Thymus (tissue), 11 donors: ENCODE measurements around the gene CA9. TPM values are rescaled to one million over a fixed set of nuclear protein-coding genes. Genes with fewer than 3 reads are reported as not detected.

Experiments
- DNase-seq, 9 donors: peaks; one replicate each; pipeline ENCODE4 v3.0.0-alpha.2; 2013; ENCODE audit warnings: low spot score in 9 of 9, low read depth in 6 of 9, missing footprints in 1 of 9
- H3K27ac ChIP-seq, 2 donors: one replicate each; pipeline ENCODE4 v1.5.1; 2013; ENCODE audit warnings: control low read depth in 1 of 2, low read depth in 1 of 2, low read length in 1 of 2, mild to moderate bottlenecking in 1 of 2, moderate library complexity in 1 of 2
- H3K27me3 ChIP-seq, 2 donors: one replicate each; pipeline ENCODE4 v1.5.1; 2013; ENCODE audit warnings: low read length in 1 of 2; ENCODE audit not compliant: control insufficient read depth in 2 of 2, insufficient read depth in 1 of 2
- H3K36me3 ChIP-seq, 2 donors: one replicate each; pipeline ENCODE4 v1.5.1; 2013; ENCODE audit warnings: low read length in 1 of 2, mild to moderate bottlenecking in 1 of 2, moderate library complexity in 1 of 2; ENCODE audit not compliant: control insufficient read depth in 2 of 2, insufficient read depth in 2 of 2
- H3K4me1 ChIP-seq, 2 donors: one replicate each; pipeline ENCODE4 v1.5.1; 2013; ENCODE audit warnings: low read length in 2 of 2; ENCODE audit not compliant: control insufficient read depth in 2 of 2, insufficient read depth in 2 of 2
- H3K4me3 ChIP-seq, 2 donors: one replicate each; pipeline ENCODE4 v1.5.1; 2013; ENCODE audit warnings: low read length in 2 of 2, control low read depth in 1 of 2, mild to moderate bottlenecking in 1 of 2
- H3K9me3 ChIP-seq, 2 donors: one replicate each; pipeline ENCODE4 v1.5.1; 2013; ENCODE audit warnings: low read length in 1 of 2, mild to moderate bottlenecking in 1 of 2; ENCODE audit not compliant: control insufficient read depth in 2 of 2, insufficient read depth in 1 of 2
- WGBS: extraction: QIAGEN DNeasy Blood & Tissue Kit; methylation state at CpG from one replicate; pipeline ENCODE4 v1.1.7; 2013; 5-methylcytosine and 5-hydroxymethylcytosine counted together
- polyA plus RNA-seq: library from polyadenylated mRNA; stranded (reverse); fragments of 200-250 nt; gene quantifications from one replicate; pipeline ENCODE4 v1.2.3, GENCODE V29; 2013
- total RNA-seq: library from RNA; stranded (reverse); fragments of 120-200 nt; gene quantifications from one replicate; pipeline ENCODE4 v1.2.4, GENCODE V29; 2013
- donor health status: healthy.

Gene CA9
- total and polyA plus RNA-seq, 2 donors, result 0.50 to 1.0 TPM

DNA sequence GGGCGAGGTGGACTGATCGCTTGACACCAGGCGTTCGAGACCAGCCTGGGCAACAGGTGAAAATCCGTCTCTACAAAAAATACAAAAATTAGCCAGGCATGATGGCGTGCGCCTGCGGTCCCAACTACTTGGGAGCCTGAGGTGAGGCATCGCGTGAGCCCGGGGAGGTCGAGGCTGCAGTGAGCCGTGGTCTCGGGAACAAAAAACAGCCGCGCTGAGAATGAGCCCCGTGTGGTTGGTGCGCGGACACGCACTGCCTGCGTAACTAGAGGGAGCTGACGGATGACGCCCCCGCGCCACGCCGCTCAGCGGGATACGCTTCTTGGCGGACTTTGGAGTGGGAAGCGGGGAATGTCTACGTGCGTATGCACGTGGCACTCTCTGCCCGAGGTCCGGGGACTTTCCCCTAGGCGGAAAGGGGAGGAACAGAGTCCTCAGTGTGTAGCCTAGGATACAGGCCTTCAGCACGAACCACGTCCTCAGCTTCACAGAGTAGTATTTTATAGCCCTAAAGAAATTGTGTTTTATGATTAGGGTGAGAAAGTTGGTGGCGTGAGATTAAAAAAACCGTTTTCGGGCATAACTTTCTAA, 16.1 kb upstream of the CA9 start, which contains the start of gene RMRP:
Gene RMRP, minus strand, starts transcription at position 474 of the 591 bp plus-strand sequence.
- Histone ChIP-seq H3K27ac (peak within 1 kb of the TSS; percentile 93 to 95), H3K36me3 (peaks cover 16 to 20% of the 10 kb centered on the region in 2 donors), H3K4me1 (peaks cover 42 to 65% of the 10 kb centered on the region in 2 donors), H3K4me3 (peak within 1 kb of the TSS; percentile 64 to 88), H3K9me3 (no peaks in the 10 kb centered on the region), H3K27me3 (peaks cover 0 to 2% of the 10 kb centered on the region in 2 donors)
- peak; percentile 77 to 95 (median 81) for DNase-seq
- under 1% methylated on average over 42 of the region's 42 CpGs for WGBS

DNA sequence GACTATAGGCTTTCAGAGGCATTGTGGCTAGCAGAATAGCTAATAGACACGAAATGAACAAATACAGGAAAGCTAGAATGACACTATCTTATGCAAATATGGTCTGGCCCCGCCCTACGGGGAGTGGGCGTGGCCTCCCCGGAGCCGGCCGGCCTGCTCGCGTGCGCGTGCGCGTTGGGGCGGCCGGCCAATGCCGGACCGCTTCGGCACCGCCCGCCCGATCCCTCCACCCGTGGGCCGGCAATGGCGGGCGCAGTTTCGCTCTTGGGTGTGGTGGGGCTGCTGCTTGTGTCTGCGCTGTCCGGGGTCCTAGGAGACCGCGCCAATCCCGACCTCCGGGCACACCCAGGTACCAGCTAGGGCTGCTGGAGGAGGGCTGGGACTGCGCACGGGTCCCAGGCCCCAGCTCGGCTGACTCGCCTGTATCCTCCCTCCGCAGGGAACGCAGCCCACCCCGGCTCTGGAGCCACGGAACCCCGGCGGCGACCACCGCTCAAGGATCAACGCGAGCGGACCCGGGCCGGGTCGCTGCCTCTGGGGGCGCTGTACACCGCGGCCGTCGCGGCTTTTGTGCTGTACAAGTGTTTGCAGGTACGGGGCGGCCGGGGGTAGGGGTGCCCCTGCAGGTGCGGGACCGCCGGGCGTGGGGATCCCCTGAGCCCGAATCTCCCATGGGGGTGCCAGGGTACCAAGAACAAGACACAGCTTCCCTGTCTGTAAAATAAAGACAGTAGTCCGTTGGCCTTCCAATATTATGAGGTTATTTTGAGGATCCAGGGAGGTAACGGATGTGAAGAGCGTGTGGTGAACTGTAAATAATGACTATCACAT, 15.4 kb upstream of the CA9 start, which contains the start of gene CCDC107:
Gene CCDC107, plus strand, starts transcription at position 156 of the 831 bp plus-strand sequence. Its CDS starts 88 bp downstream, at position 244.
- under 1% methylated on average over 67 of the region's 67 CpGs for WGBS
- peak within 1 kb of the TSS; percentile 64 to 88 for H3K4me3 ChIP-seq
- H3K36me3 ChIP-seq, result peaks cover 16 to 25% of the 10 kb centered on the region in 2 donors
- peak in 7 of 9 donors; percentile 67 to 86 (median 74) for DNase-seq
- H3K27ac ChIP-seq, result peak within 1 kb of the TSS; percentile 93 to 95
- H3K4me1 ChIP-seq, result peaks cover 49 to 73% of the 10 kb centered on the region in 2 donors
- no peaks in the 10 kb centered on the region for H3K9me3 ChIP-seq
- H3K27me3 ChIP-seq, result peaks cover 0 to 2% of the 10 kb centered on the region in 2 donors

DNA sequence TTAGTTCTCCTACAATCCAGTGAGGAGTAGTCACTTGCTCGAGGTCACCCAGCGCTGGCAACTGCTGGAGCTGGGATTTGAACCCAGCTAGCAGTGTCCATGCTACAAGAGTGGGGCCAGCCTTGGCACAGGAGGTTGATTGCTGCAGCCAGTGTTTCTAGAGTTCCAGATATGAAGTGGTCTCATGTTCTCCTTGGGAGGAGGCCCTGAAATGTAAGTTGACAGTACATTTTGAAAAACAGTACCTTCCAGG, 14.8 kb upstream of the CA9 start:
- 5% methylated on average over 2 of the region's 2 CpGs for WGBS

DNA sequence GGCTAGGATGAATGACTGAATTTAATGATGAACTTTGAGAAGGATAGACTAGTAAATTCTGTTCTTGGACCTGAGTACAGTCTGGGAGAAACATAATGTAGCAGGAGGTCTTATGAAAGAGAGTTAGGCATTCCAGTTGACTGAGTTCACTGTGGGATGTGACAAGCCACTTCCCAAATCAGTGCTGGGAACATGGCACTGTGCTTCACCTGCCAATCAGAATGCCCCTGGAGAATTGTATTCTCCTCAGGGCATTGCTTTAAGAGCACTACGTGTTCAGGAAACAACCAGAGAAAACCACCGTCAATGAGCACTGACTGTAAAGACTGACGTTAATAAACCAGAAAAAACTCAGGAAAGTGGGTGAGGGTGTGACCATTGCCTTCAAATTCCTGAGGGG, 14.4 kb upstream of the CA9 start:
- no peak for DNase-seq
- Histone ChIP-seq H3K4me1 (peaks cover 47 to 78% of the 10 kb centered on the region in 2 donors), H3K4me3 (peak overlapping the region; percentile 64 to 88)

More for the DNA sequence above, 14.8 kb upstream of the CA9 start:
- no peak for DNase-seq
- Histone ChIP-seq H3K4me1 (peaks cover 49 to 74% of the 10 kb centered on the region in 2 donors), H3K36me3 (peaks cover 16 to 25% of the 10 kb centered on the region in 2 donors), H3K27ac (peak overlapping the region; percentile 93 to 95), H3K4me3 (peak overlapping the region; percentile 64 to 88), H3K27me3 (peaks cover 0 to 2% of the 10 kb centered on the region in 2 donors), H3K9me3 (no peaks in the 10 kb centered on the region)

DNA sequence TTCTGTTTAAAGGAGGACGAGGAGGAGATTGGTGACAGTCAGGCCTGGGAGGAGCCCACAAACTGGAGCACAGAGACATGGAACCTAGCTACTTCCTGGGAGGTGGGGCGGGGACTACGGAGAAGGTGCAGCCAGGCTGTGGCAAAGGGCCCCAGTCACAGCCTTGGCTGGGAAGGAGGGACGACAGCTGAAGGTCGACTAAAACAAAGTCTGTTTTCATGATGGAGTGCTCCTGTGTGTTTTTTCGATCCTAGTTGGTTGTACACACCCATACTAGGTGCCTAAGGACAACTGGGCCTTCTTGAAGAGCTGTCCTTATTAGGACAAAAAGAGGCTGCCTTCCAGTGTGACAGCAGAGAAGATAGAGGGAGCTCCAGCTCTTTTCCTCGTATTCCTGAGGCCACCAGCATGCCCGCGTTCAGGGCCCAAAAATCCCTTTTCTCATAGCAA, 12.7 kb upstream of the CA9 start:
- peak overlapping the region in 1 of 2 donors; percentile 10 for H3K27ac ChIP-seq
- no peak overlapping the region for H3K4me3 ChIP-seq
- H3K4me1 ChIP-seq, result peaks cover 53 to 88% of the 10 kb centered on the region in 2 donors
- peaks cover 16 to 25% of the 10 kb centered on the region in 2 donors for H3K36me3 ChIP-seq
- WGBS, result 86% methylated on average over 9 of the region's 9 CpGs
- peaks cover 0 to 4% of the 10 kb centered on the region in 2 donors for H3K9me3 ChIP-seq
- no peak for DNase-seq
- H3K27me3 ChIP-seq, result peaks cover 0 to 2% of the 10 kb centered on the region in 2 donors

More for the DNA sequence above, 14.4 kb upstream of the CA9 start:
- Histone ChIP-seq H3K9me3 (no peaks in the 10 kb centered on the region), H3K27ac (peak overlapping the region in 1 of 2 donors; percentile 93), H3K27me3 (peaks cover 0 to 2% of the 10 kb centered on the region in 2 donors), H3K36me3 (peaks cover 16 to 25% of the 10 kb centered on the region in 2 donors)
- WGBS, result 86% methylated on average over 3 of the region's 3 CpGs

DNA sequence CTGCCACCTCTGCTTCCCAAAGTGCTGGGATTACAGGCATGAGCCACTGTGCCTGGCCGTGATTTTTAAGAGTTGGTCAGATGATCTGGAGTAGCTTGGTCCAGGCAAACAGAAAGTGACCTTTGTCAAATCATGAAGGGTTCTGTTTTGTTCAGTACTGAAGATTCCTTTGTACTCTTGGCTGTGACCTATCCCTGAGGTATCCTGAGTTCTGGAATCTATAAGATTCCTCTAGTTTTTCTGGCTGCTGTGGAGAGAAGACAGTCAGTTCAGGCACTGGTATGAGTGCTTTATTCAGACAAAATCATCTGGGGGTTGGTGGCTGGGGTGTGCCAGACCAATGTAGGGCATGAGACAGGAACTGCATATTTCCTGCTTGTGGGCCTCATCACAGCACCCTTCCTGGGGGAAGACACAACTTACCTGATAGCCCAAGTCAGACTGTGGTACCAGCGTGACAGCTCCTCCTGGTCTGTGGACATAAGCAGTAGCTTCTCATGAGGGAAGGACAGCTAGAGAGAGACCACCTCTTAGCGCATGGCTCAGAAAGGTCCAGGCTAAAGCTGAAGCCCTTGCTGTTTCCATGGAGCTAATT, 11.9 kb upstream of the CA9 start:
- Histone ChIP-seq H3K27me3 (peaks cover 0 to 2% of the 10 kb centered on the region in 2 donors), H3K4me1 (peaks cover 59 to 89% of the 10 kb centered on the region in 2 donors), H3K4me3 (peak overlapping the region; percentile 0 to 22), H3K9me3 (peaks cover 0 to 4% of the 10 kb centered on the region in 2 donors), H3K27ac (peak overlapping the region; percentile 79), H3K36me3 (peaks cover 16 to 25% of the 10 kb centered on the region in 2 donors)
- WGBS, result 68% methylated on average over 3 of the region's 3 CpGs
- DNase-seq, result peak in 2 of 9 donors; percentile 51 to 76

DNA sequence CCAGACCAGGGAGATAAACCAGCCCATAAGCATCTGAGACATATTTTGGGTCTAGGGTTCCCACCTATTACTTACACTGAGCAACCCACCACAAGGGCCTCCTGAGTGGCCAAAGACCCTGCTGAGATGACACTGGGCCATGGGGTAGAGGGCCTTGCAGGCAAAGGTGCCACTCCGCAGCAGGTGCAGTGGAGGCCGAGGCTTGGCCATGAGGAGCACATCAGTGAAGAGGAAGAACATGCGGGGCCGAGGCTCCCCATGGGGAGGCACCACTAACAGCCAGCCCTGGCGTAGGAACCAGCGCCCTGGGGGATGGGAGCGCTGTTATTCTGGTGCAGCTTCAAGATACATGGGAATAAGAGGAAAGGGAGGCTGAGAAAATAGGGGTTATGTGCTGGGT, 11.3 kb upstream of the CA9 start:
- H3K4me3 ChIP-seq, result peak overlapping the region in 1 of 2 donors; percentile 0
- peaks cover 59 to 83% of the 10 kb centered on the region in 2 donors for H3K4me1 ChIP-seq
- H3K27ac ChIP-seq, result peak overlapping the region; percentile 79
- whole genome bisulfite sequencing, result 94% methylated on average over 7 of the region's 7 CpGs
- DNase-seq, result no peak
- H3K36me3 ChIP-seq, result peaks cover 16 to 25% of the 10 kb centered on the region in 2 donors
- peaks cover 0 to 2% of the 10 kb centered on the region in 2 donors for H3K27me3 ChIP-seq
- H3K9me3 ChIP-seq, result peaks cover 0 to 4% of the 10 kb centered on the region in 2 donors

DNA sequence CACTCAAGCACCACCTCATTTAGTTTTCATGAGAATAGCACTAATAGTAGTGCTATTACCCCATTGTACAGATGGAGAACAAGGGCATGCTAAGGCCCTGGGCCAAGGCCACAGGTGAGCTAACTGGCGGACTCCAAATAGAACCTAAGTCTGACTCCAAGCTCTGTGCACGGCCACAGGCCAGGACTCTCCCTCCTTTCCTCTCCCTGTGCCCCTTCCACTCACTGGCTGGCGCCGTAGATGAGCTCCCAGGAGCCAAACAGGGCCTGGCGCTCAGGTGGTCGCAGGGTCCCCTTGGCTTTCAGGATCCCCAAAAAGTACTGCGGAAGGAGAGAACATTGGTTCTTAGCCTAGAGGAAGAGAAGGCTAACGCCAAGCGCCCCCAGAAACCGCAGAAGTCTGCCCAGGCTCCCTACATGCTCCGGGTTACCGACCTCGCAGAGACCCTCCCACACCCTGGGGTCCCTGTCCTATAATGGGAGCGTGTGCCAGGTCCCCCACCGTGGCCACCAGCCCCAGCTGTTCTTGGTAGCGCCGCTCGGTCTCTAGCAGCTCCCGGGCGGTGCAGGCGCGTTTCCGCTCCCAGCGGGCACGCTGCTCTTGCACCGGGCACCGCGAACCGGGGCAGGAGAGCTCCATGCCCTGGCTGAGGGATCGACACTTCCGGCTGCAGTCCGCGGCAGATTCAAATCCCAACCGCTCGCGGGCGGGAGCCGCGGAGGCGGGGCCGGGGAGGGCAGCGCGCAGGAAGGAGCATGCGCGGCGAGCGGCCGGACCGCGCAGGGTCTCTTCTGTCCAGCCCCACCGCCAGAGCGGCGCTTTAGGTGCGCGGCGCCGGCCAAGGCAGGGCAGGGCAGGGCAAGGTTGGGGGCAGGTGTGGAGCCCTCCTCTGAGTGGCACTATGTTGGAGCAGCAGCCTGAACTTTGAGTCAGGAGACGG, 8.9 kb upstream of the CA9 start, which contains the start of gene ARHGEF39:
Gene ARHGEF39, minus strand, starts transcription at position 665 of the 940 bp plus-strand sequence. Its CDS starts 26 bp downstream, at position 639.
- Histone ChIP-seq H3K36me3 (peaks cover 16 to 25% of the 10 kb centered on the region in 2 donors), H3K27ac (peak within 1 kb of the TSS; percentile 53 to 93), H3K9me3 (peaks cover 0 to 4% of the 10 kb centered on the region in 2 donors), H3K4me3 (peak within 1 kb of the TSS; percentile 60 to 61), H3K27me3 (no peaks in the 10 kb centered on the region), H3K4me1 (peaks cover 49 to 69% of the 10 kb centered on the region in 2 donors)
- peak in 5 of 9 donors; percentile 62 to 84 (median 75) for DNase-seq
- 10% methylated on average over 58 of the region's 58 CpGs for WGBS
